GM12864 (cell line): ENCODE measurements around the gene ATRNL1.
"Not testable (repeated sequence)": the region's sequence is repeated elsewhere in the genome, so short reads cannot be mapped to it uniquely, and the experiment has no call there.

Experiments used
- DNase-seq: peaks from one replicate; pipeline ENCODE4 v3.0.0-alpha.2; 2011; ENCODE audit warnings: low read depth
- H3K4me3 ChIP-seq: 2 replicates; pipeline ENCODE4 v1.5.1; 2011; ENCODE audit warnings: mild to moderate bottlenecking, low read depth, low read length, control low read depth
- TF ChIP-seq, protein P1 (sequence below): IDR thresholded peaks from 2 replicates; pipeline ENCODE4 v1.5.1; 2011; ENCODE audit warnings: low read depth, mild to moderate bottlenecking, moderate library complexity, low read length, control low read depth, inconsistent platforms; ENCODE audit errors: missing control alignments

Gene ATRNL1

DNA sequence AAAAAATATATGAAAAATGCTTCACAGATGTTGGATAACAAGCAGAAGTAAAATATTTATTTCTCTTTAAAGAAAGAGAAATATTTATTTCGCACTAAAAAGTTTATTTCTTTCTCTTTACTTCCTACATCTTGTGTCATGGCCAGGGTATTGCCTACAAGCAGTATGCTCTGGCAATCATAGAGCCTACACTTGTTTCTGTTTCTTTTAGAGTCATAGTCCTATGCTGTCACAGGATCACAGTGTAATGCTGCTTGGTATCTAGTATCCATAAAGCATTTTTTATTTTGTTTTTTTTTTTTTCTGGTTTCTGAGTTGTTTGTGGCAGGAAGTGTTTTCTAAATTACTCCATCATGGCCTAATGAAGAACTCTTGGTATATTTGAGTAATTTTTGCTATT lies 116.0 kb downstream of the ATRNL1 start:
- TF ChIP-seq, protein P1, sequence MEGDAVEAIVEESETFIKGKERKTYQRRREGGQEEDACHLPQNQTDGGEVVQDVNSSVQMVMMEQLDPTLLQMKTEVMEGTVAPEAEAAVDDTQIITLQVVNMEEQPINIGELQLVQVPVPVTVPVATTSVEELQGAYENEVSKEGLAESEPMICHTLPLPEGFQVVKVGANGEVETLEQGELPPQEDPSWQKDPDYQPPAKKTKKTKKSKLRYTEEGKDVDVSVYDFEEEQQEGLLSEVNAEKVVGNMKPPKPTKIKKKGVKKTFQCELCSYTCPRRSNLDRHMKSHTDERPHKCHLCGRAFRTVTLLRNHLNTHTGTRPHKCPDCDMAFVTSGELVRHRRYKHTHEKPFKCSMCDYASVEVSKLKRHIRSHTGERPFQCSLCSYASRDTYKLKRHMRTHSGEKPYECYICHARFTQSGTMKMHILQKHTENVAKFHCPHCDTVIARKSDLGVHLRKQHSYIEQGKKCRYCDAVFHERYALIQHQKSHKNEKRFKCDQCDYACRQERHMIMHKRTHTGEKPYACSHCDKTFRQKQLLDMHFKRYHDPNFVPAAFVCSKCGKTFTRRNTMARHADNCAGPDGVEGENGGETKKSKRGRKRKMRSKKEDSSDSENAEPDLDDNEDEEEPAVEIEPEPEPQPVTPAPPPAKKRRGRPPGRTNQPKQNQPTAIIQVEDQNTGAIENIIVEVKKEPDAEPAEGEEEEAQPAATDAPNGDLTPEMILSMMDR, result no peak
- DNase-seq, result no peak
- H3K4me3 ChIP-seq, result no peak overlapping the region

DNA sequence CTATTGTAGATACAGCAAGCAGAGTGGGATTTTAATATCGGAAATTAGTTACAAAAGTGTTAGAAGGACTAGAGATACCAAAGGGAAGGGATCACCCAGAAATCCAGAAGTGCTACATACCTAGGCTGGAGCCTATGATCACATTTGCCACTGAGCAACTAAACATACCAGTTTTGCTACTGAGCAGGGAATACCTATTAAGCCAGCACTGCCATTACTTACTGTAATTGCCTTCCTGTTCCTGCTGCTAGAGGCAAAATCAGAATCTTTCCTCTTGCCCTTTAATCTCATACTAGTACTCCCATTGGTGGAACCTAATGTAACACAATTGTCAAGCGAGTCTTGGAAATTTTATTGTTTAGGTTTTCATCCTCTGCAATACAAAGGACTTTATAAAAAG lies 121.7 kb downstream of the ATRNL1 start:
- TF ChIP-seq, protein P1, result no peak
- H3K4me3 ChIP-seq, result no peak overlapping the region
- DNase-seq, result no peak

GRCh38 chr10:115219203-115219602 lies 126.0 kb downstream of the ATRNL1 start:
- TF ChIP-seq, protein P1, result no peak
- H3K4me3 ChIP-seq, result no peak overlapping the region

GRCh38 chr10:115222039-115222438 lies 128.9 kb downstream of the ATRNL1 start:
- no peak for DNase-seq
- H3K4me3 ChIP-seq, result no peak overlapping the region
- TF ChIP-seq, protein P1, result no peak

More at GRCh38 chr10:115219203-115219602, 126.0 kb downstream of the ATRNL1 start:
- DNase-seq, result no peak

- no peak overlapping the region for H3K4me3 ChIP-seq
- DNase-seq, result no peak
- TF ChIP-seq, protein P1, result no peak
Observed at GRCh38 chr10:115239761-115240160, 146.6 kb downstream of the ATRNL1 start.

GRCh38 chr10:115250784-115251183 lies 157.6 kb downstream of the ATRNL1 start:
- DNase-seq, result no peak
- H3K4me3 ChIP-seq, result no peak overlapping the region
- TF ChIP-seq, protein P1, result no peak

- H3K4me3 ChIP-seq, result not testable (repeated sequence)
Observed at GRCh38 chr10:115253765-115254164, 160.6 kb downstream of the ATRNL1 start.

More at GRCh38 chr10:115253765-115254164, 160.6 kb downstream of the ATRNL1 start:
- not testable (repeated sequence) for DNase-seq
